ENCODE results near the gene GRK1. TPM values are rescaled to one million over a fixed set of nuclear protein-coding genes. Genes with fewer than 3 reads are reported as not detected.

The GRK1 gene
- total and polyA plus RNA-seq, 2 of the 8 experiments (the other 6 are each of a cell fraction or from before 2014, with no cell fraction given) = 0.12 TPM; not detected in 1

DNA sequence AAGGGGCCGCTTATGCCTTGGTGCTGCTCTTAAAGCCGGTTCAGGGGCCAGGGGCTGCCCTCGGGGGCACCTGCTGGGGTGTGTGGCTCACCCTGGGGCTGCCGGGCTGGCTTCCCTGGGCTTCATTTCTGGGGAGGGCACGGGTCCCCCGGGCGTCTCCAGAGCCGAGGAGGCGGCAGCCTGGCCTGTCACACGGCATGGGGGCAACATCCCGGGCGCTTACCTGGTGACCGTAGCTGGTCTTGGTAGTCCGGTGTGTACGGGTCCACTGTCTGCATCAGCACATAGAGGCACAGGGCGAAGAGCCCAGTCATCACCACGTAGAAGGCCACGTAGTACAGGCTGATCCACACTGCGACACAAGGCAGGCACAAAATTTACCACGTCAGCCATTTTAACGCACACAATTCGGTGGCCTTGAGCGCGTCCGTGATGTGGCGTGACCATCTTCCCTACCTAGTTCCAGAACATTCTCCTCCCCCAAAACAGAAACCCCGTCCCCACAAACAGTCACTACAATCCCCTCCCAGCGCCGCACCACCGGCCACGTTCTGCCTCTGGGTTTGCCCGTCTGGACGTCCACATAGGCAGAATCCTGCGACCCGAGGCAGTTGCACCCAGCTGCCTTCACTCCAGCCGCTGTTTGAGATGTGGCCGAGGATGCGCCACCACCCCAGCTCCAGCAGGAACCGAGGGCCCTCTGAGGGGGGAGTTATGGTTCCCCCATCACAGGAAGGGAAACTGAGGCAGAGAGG, 12.3 kb upstream of the GRK1 start (continued):
- TF ChIP-seq KDM1A (IDR thresholded peaks at IDR 0.05; ENCODE audit: borderline replicate concordance, low read length) = no peak
- TF ChIP-seq GABPA (IDR thresholded peaks at IDR 0.05; ENCODE audit: borderline replicate concordance, insufficient read depth, low read length) = no peak
- TF ChIP-seq, protein P1, sequence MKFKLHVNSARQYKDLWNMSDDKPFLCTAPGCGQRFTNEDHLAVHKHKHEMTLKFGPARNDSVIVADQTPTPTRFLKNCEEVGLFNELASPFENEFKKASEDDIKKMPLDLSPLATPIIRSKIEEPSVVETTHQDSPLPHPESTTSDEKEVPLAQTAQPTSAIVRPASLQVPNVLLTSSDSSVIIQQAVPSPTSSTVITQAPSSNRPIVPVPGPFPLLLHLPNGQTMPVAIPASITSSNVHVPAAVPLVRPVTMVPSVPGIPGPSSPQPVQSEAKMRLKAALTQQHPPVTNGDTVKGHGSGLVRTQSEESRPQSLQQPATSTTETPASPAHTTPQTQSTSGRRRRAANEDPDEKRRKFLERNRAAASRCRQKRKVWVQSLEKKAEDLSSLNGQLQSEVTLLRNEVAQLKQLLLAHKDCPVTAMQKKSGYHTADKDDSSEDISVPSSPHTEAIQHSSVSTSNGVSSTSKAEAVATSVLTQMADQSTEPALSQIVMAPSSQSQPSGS (IDR thresholded peaks at IDR 0.05; ENCODE audit: low read length) = no peak
- TF ChIP-seq SIX5 (IDR thresholded peaks at IDR 0.05; ENCODE audit: low read depth, low read length) = no peak
- TF ChIP-seq, protein P2, sequence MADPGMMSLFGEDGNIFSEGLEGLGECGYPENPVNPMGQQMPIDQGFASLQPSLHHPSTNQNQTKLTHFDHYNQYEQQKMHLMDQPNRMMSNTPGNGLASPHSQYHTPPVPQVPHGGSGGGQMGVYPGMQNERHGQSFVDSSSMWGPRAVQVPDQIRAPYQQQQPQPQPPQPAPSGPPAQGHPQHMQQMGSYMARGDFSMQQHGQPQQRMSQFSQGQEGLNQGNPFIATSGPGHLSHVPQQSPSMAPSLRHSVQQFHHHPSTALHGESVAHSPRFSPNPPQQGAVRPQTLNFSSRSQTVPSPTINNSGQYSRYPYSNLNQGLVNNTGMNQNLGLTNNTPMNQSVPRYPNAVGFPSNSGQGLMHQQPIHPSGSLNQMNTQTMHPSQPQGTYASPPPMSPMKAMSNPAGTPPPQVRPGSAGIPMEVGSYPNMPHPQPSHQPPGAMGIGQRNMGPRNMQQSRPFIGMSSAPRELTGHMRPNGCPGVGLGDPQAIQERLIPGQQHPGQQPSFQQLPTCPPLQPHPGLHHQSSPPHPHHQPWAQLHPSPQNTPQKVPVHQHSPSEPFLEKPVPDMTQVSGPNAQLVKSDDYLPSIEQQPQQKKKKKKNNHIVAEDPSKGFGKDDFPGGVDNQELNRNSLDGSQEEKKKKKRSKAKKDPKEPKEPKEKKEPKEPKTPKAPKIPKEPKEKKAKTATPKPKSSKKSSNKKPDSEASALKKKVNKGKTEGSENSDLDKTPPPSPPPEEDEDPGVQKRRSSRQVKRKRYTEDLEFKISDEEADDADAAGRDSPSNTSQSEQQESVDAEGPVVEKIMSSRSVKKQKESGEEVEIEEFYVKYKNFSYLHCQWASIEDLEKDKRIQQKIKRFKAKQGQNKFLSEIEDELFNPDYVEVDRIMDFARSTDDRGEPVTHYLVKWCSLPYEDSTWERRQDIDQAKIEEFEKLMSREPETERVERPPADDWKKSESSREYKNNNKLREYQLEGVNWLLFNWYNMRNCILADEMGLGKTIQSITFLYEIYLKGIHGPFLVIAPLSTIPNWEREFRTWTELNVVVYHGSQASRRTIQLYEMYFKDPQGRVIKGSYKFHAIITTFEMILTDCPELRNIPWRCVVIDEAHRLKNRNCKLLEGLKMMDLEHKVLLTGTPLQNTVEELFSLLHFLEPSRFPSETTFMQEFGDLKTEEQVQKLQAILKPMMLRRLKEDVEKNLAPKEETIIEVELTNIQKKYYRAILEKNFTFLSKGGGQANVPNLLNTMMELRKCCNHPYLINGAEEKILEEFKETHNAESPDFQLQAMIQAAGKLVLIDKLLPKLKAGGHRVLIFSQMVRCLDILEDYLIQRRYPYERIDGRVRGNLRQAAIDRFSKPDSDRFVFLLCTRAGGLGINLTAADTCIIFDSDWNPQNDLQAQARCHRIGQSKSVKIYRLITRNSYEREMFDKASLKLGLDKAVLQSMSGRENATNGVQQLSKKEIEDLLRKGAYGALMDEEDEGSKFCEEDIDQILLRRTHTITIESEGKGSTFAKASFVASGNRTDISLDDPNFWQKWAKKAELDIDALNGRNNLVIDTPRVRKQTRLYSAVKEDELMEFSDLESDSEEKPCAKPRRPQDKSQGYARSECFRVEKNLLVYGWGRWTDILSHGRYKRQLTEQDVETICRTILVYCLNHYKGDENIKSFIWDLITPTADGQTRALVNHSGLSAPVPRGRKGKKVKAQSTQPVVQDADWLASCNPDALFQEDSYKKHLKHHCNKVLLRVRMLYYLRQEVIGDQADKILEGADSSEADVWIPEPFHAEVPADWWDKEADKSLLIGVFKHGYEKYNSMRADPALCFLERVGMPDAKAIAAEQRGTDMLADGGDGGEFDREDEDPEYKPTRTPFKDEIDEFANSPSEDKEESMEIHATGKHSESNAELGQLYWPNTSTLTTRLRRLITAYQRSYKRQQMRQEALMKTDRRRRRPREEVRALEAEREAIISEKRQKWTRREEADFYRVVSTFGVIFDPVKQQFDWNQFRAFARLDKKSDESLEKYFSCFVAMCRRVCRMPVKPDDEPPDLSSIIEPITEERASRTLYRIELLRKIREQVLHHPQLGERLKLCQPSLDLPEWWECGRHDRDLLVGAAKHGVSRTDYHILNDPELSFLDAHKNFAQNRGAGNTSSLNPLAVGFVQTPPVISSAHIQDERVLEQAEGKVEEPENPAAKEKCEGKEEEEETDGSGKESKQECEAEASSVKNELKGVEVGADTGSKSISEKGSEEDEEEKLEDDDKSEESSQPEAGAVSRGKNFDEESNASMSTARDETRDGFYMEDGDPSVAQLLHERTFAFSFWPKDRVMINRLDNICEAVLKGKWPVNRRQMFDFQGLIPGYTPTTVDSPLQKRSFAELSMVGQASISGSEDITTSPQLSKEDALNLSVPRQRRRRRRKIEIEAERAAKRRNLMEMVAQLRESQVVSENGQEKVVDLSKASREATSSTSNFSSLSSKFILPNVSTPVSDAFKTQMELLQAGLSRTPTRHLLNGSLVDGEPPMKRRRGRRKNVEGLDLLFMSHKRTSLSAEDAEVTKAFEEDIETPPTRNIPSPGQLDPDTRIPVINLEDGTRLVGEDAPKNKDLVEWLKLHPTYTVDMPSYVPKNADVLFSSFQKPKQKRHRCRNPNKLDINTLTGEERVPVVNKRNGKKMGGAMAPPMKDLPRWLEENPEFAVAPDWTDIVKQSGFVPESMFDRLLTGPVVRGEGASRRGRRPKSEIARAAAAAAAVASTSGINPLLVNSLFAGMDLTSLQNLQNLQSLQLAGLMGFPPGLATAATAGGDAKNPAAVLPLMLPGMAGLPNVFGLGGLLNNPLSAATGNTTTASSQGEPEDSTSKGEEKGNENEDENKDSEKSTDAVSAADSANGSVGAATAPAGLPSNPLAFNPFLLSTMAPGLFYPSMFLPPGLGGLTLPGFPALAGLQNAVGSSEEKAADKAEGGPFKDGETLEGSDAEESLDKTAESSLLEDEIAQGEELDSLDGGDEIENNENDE (IDR thresholded peaks at IDR 0.05; ENCODE audit: insufficient replicate concordance, low read length) = no peak
- no peak for TF ChIP-seq CEBPB (IDR thresholded peaks at IDR 0.05; ENCODE audit: low read depth, low read length)
- no peak for TF ChIP-seq POLR2A (IDR thresholded peaks at IDR 0.05; ENCODE audit: control extremely low read depth in 1 of 2, low read depth in 2 of 2, low read length in 2 of 2)
